Fibroblast of pulmonary artery (primary cell): Measurements from ENCODE around the gene LRRC15.

Experiments used
- DNase-seq: peaks from one replicate; pipeline ENCODE4 v3.0.0-alpha.2; 2010; ENCODE audit warnings: low read depth
- H3K4me3 ChIP-seq: replicated peaks from 2 replicates; pipeline ENCODE4 v1.5.1; 2011; ENCODE audit warnings: low read depth, mild to moderate bottlenecking, control low read depth, low read length, moderate library complexity
- TF ChIP-seq, protein P1 (sequence below): IDR thresholded peaks from 2 replicates; pipeline ENCODE4 v1.5.1; 2011; ENCODE audit warnings: mild to moderate bottlenecking, control low read depth, low read length, inconsistent platforms; ENCODE audit errors: missing control alignments

The LRRC15 gene

DNA sequence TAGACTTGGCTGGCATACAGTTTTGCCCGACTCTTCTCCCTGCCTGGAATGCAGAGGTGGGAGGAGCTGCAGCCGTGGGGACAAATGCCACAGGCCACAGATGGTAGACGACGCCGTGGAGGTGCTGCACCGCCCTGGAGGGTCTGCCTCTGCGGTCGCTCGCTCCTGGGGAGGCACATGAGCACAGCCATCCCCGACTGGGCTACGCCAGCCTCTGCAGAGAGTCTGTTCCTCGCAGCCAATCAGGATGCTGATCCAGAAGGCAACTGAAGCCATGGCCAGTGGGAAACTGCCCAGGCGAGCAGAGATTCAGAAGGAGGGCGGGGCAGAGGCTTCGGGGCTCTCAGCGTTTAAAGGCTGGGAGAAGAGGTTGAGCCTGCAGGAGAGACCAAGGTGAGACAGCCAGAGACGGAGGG is 11.9 kb upstream of the LRRC15 start:
- TF ChIP-seq, protein P1, sequence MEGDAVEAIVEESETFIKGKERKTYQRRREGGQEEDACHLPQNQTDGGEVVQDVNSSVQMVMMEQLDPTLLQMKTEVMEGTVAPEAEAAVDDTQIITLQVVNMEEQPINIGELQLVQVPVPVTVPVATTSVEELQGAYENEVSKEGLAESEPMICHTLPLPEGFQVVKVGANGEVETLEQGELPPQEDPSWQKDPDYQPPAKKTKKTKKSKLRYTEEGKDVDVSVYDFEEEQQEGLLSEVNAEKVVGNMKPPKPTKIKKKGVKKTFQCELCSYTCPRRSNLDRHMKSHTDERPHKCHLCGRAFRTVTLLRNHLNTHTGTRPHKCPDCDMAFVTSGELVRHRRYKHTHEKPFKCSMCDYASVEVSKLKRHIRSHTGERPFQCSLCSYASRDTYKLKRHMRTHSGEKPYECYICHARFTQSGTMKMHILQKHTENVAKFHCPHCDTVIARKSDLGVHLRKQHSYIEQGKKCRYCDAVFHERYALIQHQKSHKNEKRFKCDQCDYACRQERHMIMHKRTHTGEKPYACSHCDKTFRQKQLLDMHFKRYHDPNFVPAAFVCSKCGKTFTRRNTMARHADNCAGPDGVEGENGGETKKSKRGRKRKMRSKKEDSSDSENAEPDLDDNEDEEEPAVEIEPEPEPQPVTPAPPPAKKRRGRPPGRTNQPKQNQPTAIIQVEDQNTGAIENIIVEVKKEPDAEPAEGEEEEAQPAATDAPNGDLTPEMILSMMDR, result no peak
- DNase-seq, result no peak
- no peak overlapping the region for H3K4me3 ChIP-seq

DNA sequence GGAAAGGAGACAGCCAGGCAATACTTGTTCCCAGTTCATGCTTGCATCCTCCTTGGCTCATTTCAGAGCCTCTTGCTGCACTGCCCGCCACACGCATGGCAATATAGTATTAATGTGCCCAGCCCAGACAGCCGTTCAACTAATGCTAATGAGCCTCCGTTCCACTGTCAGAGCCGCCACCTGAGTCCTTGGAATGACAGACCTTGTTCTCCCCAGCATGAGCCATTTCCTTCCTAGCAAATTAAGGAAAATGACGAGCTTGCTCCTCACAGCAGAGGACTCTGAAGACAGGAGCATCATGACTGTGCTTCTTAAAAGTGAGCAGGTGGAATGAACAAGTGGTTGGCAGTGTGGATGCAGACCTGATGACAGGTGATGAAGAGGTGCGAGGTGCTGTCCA is 10.8 kb upstream of the LRRC15 start:
- TF ChIP-seq, protein P1, result no peak
- DNase-seq, result no peak
- no peak overlapping the region for H3K4me3 ChIP-seq

DNA sequence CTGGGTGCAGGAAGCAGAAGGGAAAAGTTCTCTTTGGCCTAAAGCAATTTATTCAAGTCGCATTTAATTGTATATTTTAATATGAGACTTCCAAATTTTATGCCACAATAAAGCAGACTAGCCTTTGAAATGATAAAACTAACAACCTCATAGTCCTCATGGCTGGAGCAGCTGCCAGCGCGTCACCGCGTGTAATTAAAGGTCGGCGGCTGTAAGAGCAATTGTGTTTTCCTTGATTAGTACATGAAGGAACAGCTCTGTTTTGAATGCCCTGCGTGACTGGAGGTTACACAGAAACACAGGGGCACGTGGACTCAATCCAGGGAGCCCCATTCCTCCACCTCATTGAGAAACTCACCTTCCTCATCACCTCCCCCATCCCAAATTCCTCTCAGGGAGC is 10.1 kb upstream of the LRRC15 start:
- no peak for DNase-seq
- TF ChIP-seq, protein P1, result no peak
- no peak overlapping the region for H3K4me3 ChIP-seq

DNA sequence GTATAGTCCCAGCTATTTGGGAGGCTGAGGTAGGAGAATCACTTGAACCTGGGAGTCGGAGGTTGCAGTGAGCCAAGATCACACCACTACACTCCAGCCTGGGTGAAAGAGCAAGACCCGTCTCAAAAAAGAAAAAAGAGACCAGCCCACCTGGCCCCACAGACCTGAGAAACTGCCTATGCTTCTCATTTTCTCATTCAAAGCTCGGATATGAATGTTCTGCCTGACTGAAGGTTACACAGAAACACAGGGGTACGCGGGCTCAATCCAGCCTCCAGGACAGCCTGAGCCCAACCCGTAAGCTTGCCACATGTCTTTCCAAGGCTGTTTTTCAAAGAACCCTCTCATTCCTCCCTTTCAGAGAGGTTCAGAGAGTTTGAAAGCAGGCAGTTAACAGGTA is 9.7 kb upstream of the LRRC15 start:
- H3K4me3 ChIP-seq, result no peak overlapping the region
- TF ChIP-seq, protein P1, result no peak
- no peak for DNase-seq

DNA sequence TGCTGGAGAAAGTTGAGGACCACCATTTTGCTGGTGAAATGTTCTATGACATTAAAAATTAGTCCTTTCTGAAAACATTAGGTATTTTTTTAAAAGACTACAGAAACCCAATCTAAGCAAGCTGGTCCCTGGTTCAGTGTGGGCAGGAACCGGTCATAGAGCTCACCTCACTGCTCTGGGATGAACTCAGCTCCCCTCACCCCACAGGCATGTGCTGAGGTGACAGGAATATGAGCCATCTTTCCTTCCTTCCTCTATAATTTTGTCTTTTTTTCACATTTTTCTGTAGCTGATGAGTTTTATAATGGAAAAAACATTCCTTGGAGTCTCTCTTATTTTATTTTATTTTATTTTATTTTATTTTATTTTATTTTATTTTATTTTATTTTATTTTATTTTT is 8.2 kb upstream of the LRRC15 start:
- H3K4me3 ChIP-seq, result no peak overlapping the region
- no peak for DNase-seq
- TF ChIP-seq, protein P1, result no peak

DNA sequence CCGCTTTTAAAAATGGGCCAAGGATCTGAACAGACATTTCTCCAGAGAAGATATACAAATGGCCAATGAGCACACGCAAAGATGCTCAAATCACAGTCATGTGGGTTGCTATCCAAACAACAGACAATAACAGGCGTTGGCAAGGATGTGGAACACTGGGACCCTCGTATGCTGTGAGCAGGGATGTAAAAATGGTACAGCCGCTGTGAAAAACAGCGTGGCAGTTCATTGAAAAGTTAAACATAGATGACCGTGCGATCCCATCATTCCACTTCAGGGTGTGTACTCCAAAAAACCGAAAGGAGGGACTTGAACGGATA is 6.7 kb upstream of the LRRC15 start:
- DNase-seq, result no peak
- TF ChIP-seq, protein P1, result no peak
- H3K4me3 ChIP-seq, result no peak overlapping the region

DNA sequence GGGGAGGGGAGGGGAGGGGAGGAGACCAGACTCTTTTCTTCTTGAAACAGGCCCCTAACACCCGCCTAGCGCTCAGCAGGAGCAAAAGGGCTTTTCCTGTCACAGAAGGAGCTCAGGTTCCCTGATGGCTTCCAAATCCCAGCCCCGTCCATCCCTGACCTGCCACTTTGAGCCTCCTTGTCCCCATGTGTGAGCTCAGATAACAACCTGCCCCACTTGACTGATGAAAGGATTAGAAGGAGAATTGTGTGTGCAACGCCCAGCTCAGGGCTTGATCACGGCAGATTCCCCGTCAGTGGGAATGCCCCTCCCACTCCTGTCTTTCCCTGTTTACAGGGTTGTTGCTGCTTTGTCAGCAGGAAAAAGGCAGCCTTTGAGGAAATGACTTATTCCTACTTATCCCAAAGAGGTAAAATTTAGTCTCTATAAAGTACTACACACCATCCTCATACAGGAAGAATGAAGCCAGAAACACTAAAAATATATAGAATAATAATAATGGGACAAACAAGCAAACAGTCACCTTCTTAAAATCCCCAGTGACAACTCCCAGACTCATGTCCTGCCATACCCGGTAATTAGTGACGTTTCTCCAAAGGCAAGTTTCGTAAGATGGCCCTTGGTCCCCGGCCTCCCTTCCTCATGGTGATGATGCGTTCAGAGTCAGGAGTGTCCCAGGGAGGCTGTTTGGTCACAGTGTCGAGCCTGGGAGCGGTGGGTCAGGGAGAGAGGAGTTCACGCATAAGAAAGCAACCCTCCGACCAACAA is 6.1 kb upstream of the LRRC15 start:
- TF ChIP-seq, protein P1, result no peak
- DNase-seq, result no peak
- no peak overlapping the region for H3K4me3 ChIP-seq
